GM12873 (cell line): ENCODE data around the gene FUT1.

Experiments
- CTCF ChIP-seq: IDR thresholded peaks from 2 replicates; pipeline ENCODE4 v1.5.1; 2012; ENCODE audit warnings: low read depth, mild to moderate bottlenecking, moderate library complexity, low read length, control low read depth; ENCODE audit not compliant: insufficient read depth; ENCODE audit errors: missing control alignments

The FUT1 gene

GRCh38 chr19:48777139-48777538, 24.7 kb upstream of the FUT1 start:
- no peak for TF ChIP-seq CTCF

- no peak for TF ChIP-seq CTCF
Observed at GRCh38 chr19:48772503-48772953, 20.1 kb upstream of the FUT1 start.

GRCh38 chr19:48770734-48771472, 18.5 kb upstream of the FUT1 start:
- no peak for TF ChIP-seq CTCF

- TF ChIP-seq CTCF = no peak
Observed at GRCh38 chr19:48770266-48770665, 17.8 kb upstream of the FUT1 start.

- no peak for TF ChIP-seq CTCF
Observed at GRCh38 chr19:48768994-48769713, 16.7 kb upstream of the FUT1 start.

- no peak for TF ChIP-seq CTCF
Observed at GRCh38 chr19:48760504-48761205, 8.2 kb upstream of the FUT1 start.

GRCh38 chr19:48757741-48758144, 5.3 kb upstream of the FUT1 start:
- no peak for TF ChIP-seq CTCF
